Measurements from ENCODE around the gene STK10.

STK10 gene

GRCh38 chr5:172046593-172046992 lies 141.4 kb downstream of the STK10 start:
- Histone ChIP-seq H3K27ac (ENCODE audit: insufficient read depth, low read depth, low read length, poor library complexity, severe bottlenecking) (no peak overlapping the region), H3K27me3 (ENCODE audit: control insufficient read depth, insufficient read depth, low read length, poor library complexity, severe bottlenecking) (no peaks in the 10 kb centered on the region), H3K9me3 (ENCODE audit: control insufficient read depth, low read length) (no peaks in the 10 kb centered on the region), H3K4me3 (ENCODE audit: insufficient read depth, low read depth, low read length) (no peak overlapping the region), H3K36me3 (ENCODE audit: control insufficient read depth, insufficient read depth, low read length) (no peaks in the 10 kb centered on the region), H3K4me1 (ENCODE audit: control insufficient read depth, insufficient read depth, low read length) (no peaks in the 10 kb centered on the region)
- 95 to 97% methylated on average over 4 of the region's 4 CpGs for WGBS, 2 experiments

DNA sequence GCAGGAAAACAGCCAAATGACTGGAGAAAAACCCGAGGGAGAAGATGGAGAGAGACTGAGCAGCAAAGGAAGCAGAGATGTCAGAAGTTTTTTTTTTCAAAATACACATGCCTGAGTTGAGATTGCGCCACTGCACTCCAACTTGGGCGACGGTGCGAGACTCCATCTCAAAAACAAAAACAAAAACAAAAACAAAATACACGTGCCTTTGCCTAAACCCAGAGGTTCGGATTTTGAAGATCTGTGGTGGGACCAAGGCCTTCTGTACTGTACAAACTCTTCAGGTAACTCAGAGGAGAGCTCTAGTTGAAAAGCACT lies 142.8 kb downstream of the STK10 start:
- no peaks in the 10 kb centered on the region for H3K27me3 ChIP-seq (ENCODE audit: control insufficient read depth, insufficient read depth, low read length, poor library complexity, severe bottlenecking)
- H3K9me3 ChIP-seq (ENCODE audit: control insufficient read depth, low read length), result no peaks in the 10 kb centered on the region
- WGBS, 2 experiments, result 88 to 92% methylated on average over 7 of the region's 7 CpGs
- no peak overlapping the region for H3K27ac ChIP-seq (ENCODE audit: insufficient read depth, low read depth, low read length, poor library complexity, severe bottlenecking)
- no peaks in the 10 kb centered on the region for H3K36me3 ChIP-seq (ENCODE audit: control insufficient read depth, insufficient read depth, low read length)
- no peak overlapping the region for H3K4me3 ChIP-seq (ENCODE audit: insufficient read depth, low read depth, low read length)
- H3K4me1 ChIP-seq (ENCODE audit: control insufficient read depth, insufficient read depth, low read length), result no peaks in the 10 kb centered on the region

- Histone ChIP-seq H3K4me3 (ENCODE audit: insufficient read depth, low read depth, low read length) (no peak overlapping the region), H3K27me3 (ENCODE audit: control insufficient read depth, insufficient read depth, low read length, poor library complexity, severe bottlenecking) (no peaks in the 10 kb centered on the region), H3K9me3 (ENCODE audit: control insufficient read depth, low read length) (no peaks in the 10 kb centered on the region), H3K36me3 (ENCODE audit: control insufficient read depth, insufficient read depth, low read length) (no peaks in the 10 kb centered on the region), H3K4me1 (ENCODE audit: control insufficient read depth, insufficient read depth, low read length) (no peaks in the 10 kb centered on the region), H3K27ac (ENCODE audit: insufficient read depth, low read depth, low read length, poor library complexity, severe bottlenecking) (no peak overlapping the region)
- WGBS, 2 experiments, result 85 to 87% methylated on average over 14 of the region's 14 CpGs
Measured at GRCh38 chr5:172044631-172045314, 143.3 kb downstream of the STK10 start.

DNA sequence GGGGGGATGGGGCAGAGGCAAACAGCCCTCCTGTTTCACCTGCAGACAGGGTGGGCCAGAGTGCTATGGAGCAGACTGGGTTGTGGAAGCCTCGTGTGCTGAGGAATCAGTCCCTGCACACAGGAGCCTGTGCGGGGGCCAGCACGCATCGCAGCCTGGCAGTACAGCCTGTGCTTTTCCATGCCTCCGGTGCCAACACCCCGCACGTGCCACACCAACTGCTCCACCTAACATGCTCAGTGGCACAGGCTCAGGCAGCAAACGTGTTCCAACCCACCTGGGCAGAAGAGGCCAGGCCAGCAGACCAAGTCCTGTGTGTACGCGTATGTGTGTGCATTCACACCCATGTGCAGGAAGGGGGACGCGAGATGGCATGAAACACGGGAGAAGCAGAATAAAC lies 144.2 kb downstream of the STK10 start:
- 93 to 95% methylated on average over 13 of the region's 13 CpGs for WGBS, 2 experiments
- no peak overlapping the region for H3K27ac ChIP-seq (ENCODE audit: insufficient read depth, low read depth, low read length, poor library complexity, severe bottlenecking)
- H3K4me3 ChIP-seq (ENCODE audit: insufficient read depth, low read depth, low read length), result no peak overlapping the region
- H3K9me3 ChIP-seq (ENCODE audit: control insufficient read depth, low read length), result no peaks in the 10 kb centered on the region
- H3K36me3 ChIP-seq (ENCODE audit: control insufficient read depth, insufficient read depth, low read length), result no peaks in the 10 kb centered on the region
- H3K4me1 ChIP-seq (ENCODE audit: control insufficient read depth, insufficient read depth, low read length), result no peaks in the 10 kb centered on the region
- no peaks in the 10 kb centered on the region for H3K27me3 ChIP-seq (ENCODE audit: control insufficient read depth, insufficient read depth, low read length, poor library complexity, severe bottlenecking)

DNA sequence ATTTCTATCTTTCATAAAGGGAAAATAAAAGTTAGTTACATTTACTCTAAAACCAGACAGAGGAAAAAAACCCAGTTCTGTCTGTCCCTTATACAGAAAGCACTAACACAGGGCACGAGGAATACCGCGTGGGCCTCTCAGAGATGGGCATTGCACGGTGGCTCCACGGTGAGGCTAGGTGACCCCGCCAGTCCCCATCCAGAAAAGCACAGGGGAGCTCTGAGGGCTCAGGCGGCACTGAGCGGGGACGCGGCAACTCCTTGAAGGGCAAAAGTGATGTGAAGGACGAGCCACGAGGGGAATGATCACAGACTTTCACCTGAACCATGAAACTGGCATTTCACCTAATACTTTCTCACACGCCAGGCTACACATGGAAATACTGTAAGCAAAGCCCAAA lies 145.8 kb downstream of the STK10 start:
- no peaks in the 10 kb centered on the region for H3K27me3 ChIP-seq (ENCODE audit: control insufficient read depth, insufficient read depth, low read length, poor library complexity, severe bottlenecking)
- no peaks in the 10 kb centered on the region for H3K36me3 ChIP-seq (ENCODE audit: control insufficient read depth, insufficient read depth, low read length)
- no peaks in the 10 kb centered on the region for H3K9me3 ChIP-seq (ENCODE audit: control insufficient read depth, low read length)
- WGBS, 2 experiments, result 93 to 95% methylated on average over 13 of the region's 13 CpGs
- no peak overlapping the region for H3K4me3 ChIP-seq (ENCODE audit: insufficient read depth, low read depth, low read length)
- H3K4me1 ChIP-seq (ENCODE audit: control insufficient read depth, insufficient read depth, low read length), result no peaks in the 10 kb centered on the region
- H3K27ac ChIP-seq (ENCODE audit: insufficient read depth, low read depth, low read length, poor library complexity, severe bottlenecking), result no peak overlapping the region

GRCh38 chr5:172038167-172038566 lies 149.9 kb downstream of the STK10 start:
- WGBS, 2 experiments, result 87 to 93% methylated on average over 3 of the region's 3 CpGs
- no peak overlapping the region for H3K27ac ChIP-seq (ENCODE audit: insufficient read depth, low read depth, low read length, poor library complexity, severe bottlenecking)
- no peaks in the 10 kb centered on the region for H3K9me3 ChIP-seq (ENCODE audit: control insufficient read depth, low read length)
- H3K27me3 ChIP-seq (ENCODE audit: control insufficient read depth, insufficient read depth, low read length, poor library complexity, severe bottlenecking), result no peaks in the 10 kb centered on the region
- H3K36me3 ChIP-seq (ENCODE audit: control insufficient read depth, insufficient read depth, low read length), result no peaks in the 10 kb centered on the region
- H3K4me1 ChIP-seq (ENCODE audit: control insufficient read depth, insufficient read depth, low read length), result no peaks in the 10 kb centered on the region
- no peak overlapping the region for H3K4me3 ChIP-seq (ENCODE audit: insufficient read depth, low read depth, low read length)

GRCh38 chr5:172035049-172035448 lies 153.0 kb downstream of the STK10 start:
- Histone ChIP-seq H3K9me3 (ENCODE audit: control insufficient read depth, low read length) (no peaks in the 10 kb centered on the region), H3K4me3 (ENCODE audit: insufficient read depth, low read depth, low read length) (no peak overlapping the region), H3K4me1 (ENCODE audit: control insufficient read depth, insufficient read depth, low read length) (no peaks in the 10 kb centered on the region), H3K36me3 (ENCODE audit: control insufficient read depth, insufficient read depth, low read length) (no peaks in the 10 kb centered on the region), H3K27me3 (ENCODE audit: control insufficient read depth, insufficient read depth, low read length, poor library complexity, severe bottlenecking) (no peaks in the 10 kb centered on the region), H3K27ac (ENCODE audit: insufficient read depth, low read depth, low read length, poor library complexity, severe bottlenecking) (no peak overlapping the region)
- 71 to 75% methylated on average over 2 of the region's 2 CpGs for WGBS, 2 experiments

- Histone ChIP-seq H3K36me3 (ENCODE audit: control insufficient read depth, insufficient read depth, low read length) (no peaks in the 10 kb centered on the region), H3K9me3 (ENCODE audit: control insufficient read depth, low read length) (no peaks in the 10 kb centered on the region), H3K4me3 (ENCODE audit: insufficient read depth, low read depth, low read length) (no peak overlapping the region), H3K27me3 (ENCODE audit: control insufficient read depth, insufficient read depth, low read length, poor library complexity, severe bottlenecking) (no peaks in the 10 kb centered on the region), H3K27ac (ENCODE audit: insufficient read depth, low read depth, low read length, poor library complexity, severe bottlenecking) (no peak overlapping the region), H3K4me1 (ENCODE audit: control insufficient read depth, insufficient read depth, low read length) (no peaks in the 10 kb centered on the region)
- 92 to 97% methylated on average over 4 of the region's 4 CpGs for WGBS, 2 experiments
Measured at GRCh38 chr5:172031894-172032461, 156.0 kb downstream of the STK10 start.

- Histone ChIP-seq H3K4me3 (ENCODE audit: insufficient read depth, low read depth, low read length) (no peak overlapping the region), H3K36me3 (ENCODE audit: control insufficient read depth, insufficient read depth, low read length) (no peaks in the 10 kb centered on the region), H3K9me3 (ENCODE audit: control insufficient read depth, low read length) (no peaks in the 10 kb centered on the region), H3K4me1 (ENCODE audit: control insufficient read depth, insufficient read depth, low read length) (no peaks in the 10 kb centered on the region), H3K27me3 (ENCODE audit: control insufficient read depth, insufficient read depth, low read length, poor library complexity, severe bottlenecking) (no peaks in the 10 kb centered on the region), H3K27ac (ENCODE audit: insufficient read depth, low read depth, low read length, poor library complexity, severe bottlenecking) (no peak overlapping the region)
Measured at GRCh38 chr5:172029876-172030275, 158.1 kb downstream of the STK10 start.

DNA sequence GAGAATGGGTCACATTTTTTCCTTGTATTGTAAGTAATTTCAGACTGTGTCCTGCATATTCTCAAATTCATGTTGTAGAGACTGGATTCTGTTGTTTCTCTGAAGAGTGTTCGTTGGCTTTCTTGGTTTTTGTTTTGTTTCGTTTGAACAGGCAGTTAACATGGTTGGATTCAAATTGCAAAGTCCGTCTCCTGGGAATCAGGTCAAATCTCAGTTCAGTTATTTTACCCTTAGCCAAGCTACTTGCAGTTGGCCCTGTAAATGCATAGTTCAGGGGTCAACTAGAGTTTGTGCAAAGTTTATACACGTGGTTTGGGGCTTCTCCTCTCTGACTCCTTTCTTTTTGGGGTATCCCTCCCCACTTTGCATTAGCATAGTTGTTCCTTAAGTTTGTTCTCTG lies 159.9 kb downstream of the STK10 start:
- Histone ChIP-seq H3K27ac (ENCODE audit: insufficient read depth, low read depth, low read length, poor library complexity, severe bottlenecking) (no peak overlapping the region), H3K4me3 (ENCODE audit: insufficient read depth, low read depth, low read length) (no peak overlapping the region), H3K27me3 (ENCODE audit: control insufficient read depth, insufficient read depth, low read length, poor library complexity, severe bottlenecking) (no peaks in the 10 kb centered on the region), H3K36me3 (ENCODE audit: control insufficient read depth, insufficient read depth, low read length) (no peaks in the 10 kb centered on the region), H3K9me3 (ENCODE audit: control insufficient read depth, low read length) (no peaks in the 10 kb centered on the region), H3K4me1 (ENCODE audit: control insufficient read depth, insufficient read depth, low read length) (no peaks in the 10 kb centered on the region)
- 85 to 94% methylated on average over 4 of the region's 4 CpGs for WGBS, 2 experiments

Measured in ectodermal cell (in vitro differentiated cells).